Fibroblast of mammary gland (primary cell): Measurements from ENCODE around the gene NPHP1.
"Not testable (repeated sequence)": the region's sequence is repeated elsewhere in the genome, so short reads cannot be mapped to it uniquely, and the experiment has no call there.

Experiments used
- DNase-seq: peaks from one replicate; pipeline ENCODE4 v3.0.0-alpha.2; 2010; ENCODE audit warnings: low read depth
- H3K4me3 ChIP-seq: 2 replicates; pipeline ENCODE4 v1.5.1; 2011; ENCODE audit warnings: low read depth, mild to moderate bottlenecking, low read length, moderate library complexity; ENCODE audit not compliant: control insufficient read depth
- CTCF ChIP-seq: conservative IDR thresholded peaks from 2 replicates; pipeline ENCODE4 v1.5.1; 2011; ENCODE audit warnings: low read depth, low read length, inconsistent platforms; ENCODE audit not compliant: control insufficient read depth, insufficient read depth

Gene NPHP1

GRCh38 chr2:110173523-110173922, 31.3 kb downstream of the NPHP1 start:
- DNase-seq, result peak; percentile 59

GRCh38 chr2:110172506-110172905, 32.3 kb downstream of the NPHP1 start:
- TF ChIP-seq CTCF, result no peak
- no peak for DNase-seq
- no peak overlapping the region for H3K4me3 ChIP-seq

More at GRCh38 chr2:110173523-110173922, 31.3 kb downstream of the NPHP1 start:
- TF ChIP-seq CTCF, result no peak
- H3K4me3 ChIP-seq, result no peak overlapping the region

- DNase-seq, result no peak
- TF ChIP-seq CTCF, result no peak
- H3K4me3 ChIP-seq, result no peak overlapping the region
These were observed 34.7 kb downstream of the NPHP1 start for GRCh38 chr2:110170102-110170501.

- no peak for TF ChIP-seq CTCF
- no peak for DNase-seq
- no peak overlapping the region for H3K4me3 ChIP-seq
These were observed 37.4 kb downstream of the NPHP1 start for GRCh38 chr2:110167326-110168000.

- peak; percentile 14 for DNase-seq
- H3K4me3 ChIP-seq, result no peak overlapping the region
- no peak for TF ChIP-seq CTCF
These were observed 38.5 kb downstream of the NPHP1 start for GRCh38 chr2:110166266-110166665.

GRCh38 chr2:110157153-110157793, 47.5 kb downstream of the NPHP1 start:
- DNase-seq, result peak; percentile 88
- H3K4me3 ChIP-seq, result no peak overlapping the region
- TF ChIP-seq CTCF, result peak; percentile 98

- H3K4me3 ChIP-seq, DNase-seq: not testable (repeated sequence)
These were observed 50.0 kb downstream of the NPHP1 start for GRCh38 chr2:110154828-110155227.

GRCh38 chr2:110154188-110154587, 50.6 kb downstream of the NPHP1 start:
- not testable (repeated sequence) for DNase-seq, H3K4me3 ChIP-seq
